ENCODE data around the gene SLC8A3. TPM values are rescaled to one million over a fixed set of nuclear protein-coding genes. Genes with fewer than 3 reads are reported as not detected.

The SLC8A3 gene
- total RNA-seq, 1 experiment from 2014 or later = not detected

- Histone ChIP-seq H3K4me3 (replicated peaks in 1 of 2; ENCODE audit: low read depth in 1 of 2, low read length in 2 of 2) (no peak overlapping the region), H2AFZ (ENCODE audit: low read depth, low read length, poor library complexity, severe bottlenecking) (no peak overlapping the region), H3K4me1 (ENCODE audit: control insufficient read depth in 1 of 2, insufficient read depth in 2 of 2, low read length in 2 of 2) (no peaks in the 10 kb centered on the region), H3K79me2 (ENCODE audit: insufficient read depth, low read length) (no peaks in the 10 kb centered on the region), H4K20me1 (ENCODE audit: insufficient read depth) (no peaks in the 10 kb centered on the region), H3K9me3 (ENCODE audit: control insufficient read depth in 1 of 2, insufficient read depth in 1 of 2, low read depth in 1 of 2, low read length in 2 of 2) (no peaks in the 10 kb centered on the region), H3K9me2 (ENCODE audit: insufficient read depth) (no peaks in the 10 kb centered on the region), H3K9ac (ENCODE audit: low read length) (no peak overlapping the region), H3K27ac (ENCODE audit: low read depth, low read length) (no peak overlapping the region), H3K4me2 (ENCODE audit: low read length) (no peak overlapping the region), H3K27me3 (ENCODE audit: insufficient read depth, low read length) (peaks cover 61% of the 10 kb centered on the region), H3K36me3 (ENCODE audit: control insufficient read depth in 1 of 2, insufficient read depth in 2 of 2, low read length in 2 of 2) (no peaks in the 10 kb centered on the region)
- DNase-seq (ENCODE audit: low read depth, low spot score) (no peak), ATAC-seq (no peak)
- ChIA-PET CTCF (interaction anchor here (0.6 to 1.4 kb wide), 13 partner anchors 9 to 498 kb away, joined by 3 to 13 read pairs (median 4); no protein-coding TSS in a partner anchor), POLR2A (no interaction called here), RAD21 (ENCODE audit: low non-redundant PET in 1 of 2, low total read pairs in 2 of 2, uncharacterized antibody in 2 of 2, unreplicated experiment in 2 of 2) (no interaction called here)
- TF ChIP-seq POLR2A (IDR thresholded peaks at IDR 0.05; ENCODE audit: borderline replicate concordance, extremely low read depth, insufficient read depth, insufficient read length) (no peak), TCF7L2 (IDR thresholded peaks at IDR 0.05; ENCODE audit: borderline replicate concordance, extremely low read depth, insufficient read depth, insufficient read length) (no peak), CEBPB (IDR thresholded peaks at IDR 0.05; ENCODE audit: low read depth) (no peak), POLR2AphosphoS5 (IDR thresholded peaks at IDR 0.05; ENCODE audit: low read depth, low read length) (no peak), CBX3 (IDR thresholded peaks at IDR 0.05; ENCODE audit: low read depth) (no peak)
- TF ChIP-seq, protein P1, sequence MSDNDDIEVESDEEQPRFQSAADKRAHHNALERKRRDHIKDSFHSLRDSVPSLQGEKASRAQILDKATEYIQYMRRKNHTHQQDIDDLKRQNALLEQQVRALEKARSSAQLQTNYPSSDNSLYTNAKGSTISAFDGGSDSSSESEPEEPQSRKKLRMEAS (IDR thresholded peaks at IDR 0.05) = no peak
- TF ChIP-seq, protein P2, sequence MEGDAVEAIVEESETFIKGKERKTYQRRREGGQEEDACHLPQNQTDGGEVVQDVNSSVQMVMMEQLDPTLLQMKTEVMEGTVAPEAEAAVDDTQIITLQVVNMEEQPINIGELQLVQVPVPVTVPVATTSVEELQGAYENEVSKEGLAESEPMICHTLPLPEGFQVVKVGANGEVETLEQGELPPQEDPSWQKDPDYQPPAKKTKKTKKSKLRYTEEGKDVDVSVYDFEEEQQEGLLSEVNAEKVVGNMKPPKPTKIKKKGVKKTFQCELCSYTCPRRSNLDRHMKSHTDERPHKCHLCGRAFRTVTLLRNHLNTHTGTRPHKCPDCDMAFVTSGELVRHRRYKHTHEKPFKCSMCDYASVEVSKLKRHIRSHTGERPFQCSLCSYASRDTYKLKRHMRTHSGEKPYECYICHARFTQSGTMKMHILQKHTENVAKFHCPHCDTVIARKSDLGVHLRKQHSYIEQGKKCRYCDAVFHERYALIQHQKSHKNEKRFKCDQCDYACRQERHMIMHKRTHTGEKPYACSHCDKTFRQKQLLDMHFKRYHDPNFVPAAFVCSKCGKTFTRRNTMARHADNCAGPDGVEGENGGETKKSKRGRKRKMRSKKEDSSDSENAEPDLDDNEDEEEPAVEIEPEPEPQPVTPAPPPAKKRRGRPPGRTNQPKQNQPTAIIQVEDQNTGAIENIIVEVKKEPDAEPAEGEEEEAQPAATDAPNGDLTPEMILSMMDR (IDR thresholded peaks at IDR 0.05 in 2 of 3, conservative IDR thresholded peaks at IDR 0.05 in 1 of 3; ENCODE audit: borderline replicate concordance in 1 of 3, insufficient read depth in 1 of 3, low read depth in 2 of 3, low read length in 2 of 3) = no peak
- intact Hi-C loops (cut with micrococcal nuclease) = loop anchor here (1.0 kb wide), 2 partner anchors 231 to 481 kb away; no protein-coding TSS in a partner anchor
- no TSS peak for BruUV-seq (replicated peaks)
These were observed 101.4 kb downstream of the SLC8A3 start for GRCh38 chr14:70087380-70087697.
